Measurements from ENCODE around the gene DGUOK.

The DGUOK gene

DNA sequence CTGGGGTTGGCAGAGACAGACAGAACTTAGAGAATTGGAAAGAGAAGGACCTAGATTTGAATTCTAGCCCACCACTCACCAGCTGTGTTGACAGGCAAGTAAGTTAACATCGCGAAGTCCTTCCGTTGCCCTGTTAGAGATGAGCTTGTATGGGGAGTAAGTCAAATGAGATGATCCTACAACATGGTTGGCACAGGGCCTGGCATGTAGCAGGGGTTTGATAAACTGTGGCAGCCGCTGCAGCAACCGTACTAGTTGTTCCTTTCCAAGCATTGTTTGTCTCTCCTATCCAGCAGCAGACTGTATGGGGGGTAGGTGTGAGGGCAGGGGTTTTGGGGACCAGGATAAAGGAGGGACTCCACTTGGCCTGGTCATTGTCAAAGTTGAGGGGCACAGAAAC is 74.0 kb downstream of the DGUOK start:
- Histone ChIP-seq H3K4me1 (ENCODE audit: control insufficient read depth in 1 of 2, insufficient read depth in 2 of 2, low read length in 2 of 2) (peaks cover 13 to 18% of the 10 kb centered on the region in 2 experiments), H4K8ac (ENCODE audit: low read depth, low read length) (no peak overlapping the region), H2BK12ac (ENCODE audit: low read length) (no peak overlapping the region), H3K27ac (ENCODE audit: low read depth, low read length) (no peak overlapping the region), H2AFZ (ENCODE audit: insufficient read depth, low read length, poor library complexity) (no peak overlapping the region), H3K79me1 (ENCODE audit: low read length) (no peaks in the 10 kb centered on the region), H3K4ac (ENCODE audit: low read depth, low read length) (no peak overlapping the region), H3K79me2 (ENCODE audit: control insufficient read depth, insufficient read depth, low read length, poor library complexity) (peaks cover 6% of the 10 kb centered on the region), H4K91ac (ENCODE audit: low read depth, low read length) (no peak overlapping the region), H3K23ac (ENCODE audit: low read length) (no peak overlapping the region), H3K27me3 (ENCODE audit: insufficient read depth, low read length) (no peaks in the 10 kb centered on the region), H3K18ac (ENCODE audit: low read length) (no peak overlapping the region), H2BK5ac (ENCODE audit: low read depth, low read length, poor library complexity) (no peak overlapping the region), H2BK120ac (ENCODE audit: insufficient read depth, low read length, poor library complexity) (no peak overlapping the region), H2AK5ac (ENCODE audit: low read length) (no peak overlapping the region), H3K9ac (ENCODE audit: low read length) (no peak overlapping the region), H3K9me3 (ENCODE audit: insufficient read depth, low read depth, low read length) (no peaks in the 10 kb centered on the region), H3K4me3 (ENCODE audit: low read depth, low read length) (no peak overlapping the region), H4K12ac (ENCODE audit: low read depth, low read length) (no peak overlapping the region), H3K4me2 (ENCODE audit: low read length) (no peak overlapping the region), H3K36me3 (ENCODE audit: control insufficient read depth in 1 of 2, insufficient read depth in 2 of 2, low read length in 2 of 2) (peaks cover 4 to 6% of the 10 kb centered on the region in 2 experiments), H3K14ac (ENCODE audit: low read length) (no peak overlapping the region)
- DNase-seq, result no peak
- WGBS (ENCODE audit: extremely low coverage, insufficient coverage, insufficient read length), result no CpG with 5 or more reads among the region's 5 CpGs

DNA sequence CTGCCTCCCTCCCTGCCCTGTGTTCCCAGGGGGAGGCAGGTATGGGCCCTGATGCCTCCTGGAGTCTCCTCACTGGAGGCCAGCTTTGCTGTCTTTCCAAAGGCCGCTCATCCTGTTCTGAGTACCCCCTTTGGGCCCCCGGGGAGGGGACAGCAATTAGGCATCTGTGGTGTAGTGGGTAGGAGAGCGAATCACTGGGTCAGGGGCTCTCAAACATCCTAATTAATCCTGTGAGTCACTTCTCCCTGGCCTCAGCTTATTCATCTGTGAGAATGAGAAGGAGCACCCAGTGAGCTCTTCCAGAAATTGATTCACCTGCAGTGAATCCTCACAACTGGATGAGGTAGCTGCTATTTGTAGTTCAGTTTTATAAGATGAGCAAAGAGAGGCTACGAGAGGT is 74.4 kb downstream of the DGUOK start:
- Histone ChIP-seq H3K18ac (ENCODE audit: low read length) (no peak overlapping the region), H3K4ac (ENCODE audit: low read depth, low read length) (no peak overlapping the region), H3K27ac (ENCODE audit: low read depth, low read length) (no peak overlapping the region), H2AK5ac (ENCODE audit: low read length) (no peak overlapping the region), H4K8ac (ENCODE audit: low read depth, low read length) (no peak overlapping the region), H4K12ac (ENCODE audit: low read depth, low read length) (no peak overlapping the region), H3K4me1 (ENCODE audit: control insufficient read depth in 1 of 2, insufficient read depth in 2 of 2, low read length in 2 of 2) (peaks cover 13 to 18% of the 10 kb centered on the region in 2 experiments), H3K79me1 (ENCODE audit: low read length) (no peaks in the 10 kb centered on the region), H3K4me2 (ENCODE audit: low read length) (no peak overlapping the region), H3K9ac (ENCODE audit: low read length) (no peak overlapping the region), H3K27me3 (ENCODE audit: insufficient read depth, low read length) (no peaks in the 10 kb centered on the region), H2AFZ (ENCODE audit: insufficient read depth, low read length, poor library complexity) (no peak overlapping the region), H2BK120ac (ENCODE audit: insufficient read depth, low read length, poor library complexity) (no peak overlapping the region), H3K14ac (ENCODE audit: low read length) (no peak overlapping the region), H2BK5ac (ENCODE audit: low read depth, low read length, poor library complexity) (no peak overlapping the region), H3K9me3 (ENCODE audit: insufficient read depth, low read depth, low read length) (no peaks in the 10 kb centered on the region), H3K36me3 (ENCODE audit: control insufficient read depth in 1 of 2, insufficient read depth in 2 of 2, low read length in 2 of 2) (peaks cover 4 to 7% of the 10 kb centered on the region in 2 experiments), H3K4me3 (ENCODE audit: low read depth, low read length) (no peak overlapping the region), H4K91ac (ENCODE audit: low read depth, low read length) (no peak overlapping the region), H2BK12ac (ENCODE audit: low read length) (no peak overlapping the region), H3K79me2 (ENCODE audit: control insufficient read depth, insufficient read depth, low read length, poor library complexity) (peaks cover 6% of the 10 kb centered on the region), H3K23ac (ENCODE audit: low read length) (no peak overlapping the region)
- DNase-seq, result no peak
- no CpG with 5 or more reads among the region's 4 CpGs for WGBS (ENCODE audit: extremely low coverage, insufficient coverage, insufficient read length)

DNA sequence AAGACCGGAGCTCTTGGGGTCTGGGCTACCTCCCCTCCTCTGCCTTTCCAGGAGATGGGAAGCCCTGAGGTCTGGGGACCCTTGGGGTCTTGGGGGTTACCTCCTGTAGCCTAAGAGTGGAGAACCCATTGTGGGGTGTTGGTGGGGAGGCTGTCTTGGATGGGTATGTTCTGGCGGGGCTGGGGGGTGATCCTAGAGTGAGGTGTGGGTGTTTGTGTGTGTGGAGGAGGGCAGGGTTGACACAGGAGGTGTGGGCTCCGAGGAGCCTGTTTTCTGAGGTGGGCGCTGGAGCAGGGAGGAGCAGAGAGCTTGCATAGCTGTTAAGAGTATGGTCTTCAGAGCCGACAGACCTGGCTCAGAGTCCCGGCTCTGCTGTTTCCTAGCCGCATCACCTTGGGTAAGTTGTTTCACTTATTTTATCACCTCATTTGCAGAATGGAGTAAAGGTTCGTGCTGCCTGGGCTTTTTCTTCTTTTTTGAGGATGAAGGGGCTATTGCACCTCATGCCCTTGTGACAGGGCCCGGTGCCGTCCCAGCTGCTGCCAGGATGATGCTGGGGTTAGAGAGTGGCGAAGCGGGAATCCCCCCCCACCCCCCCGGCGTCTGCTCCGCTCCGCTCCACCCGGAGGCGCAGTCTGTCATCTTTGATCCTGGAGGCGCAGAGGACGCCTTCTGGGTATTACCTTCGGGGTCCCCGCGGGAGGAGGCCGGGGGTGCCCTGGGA is 75.3 kb downstream of the DGUOK start:
- Histone ChIP-seq H3K27ac (ENCODE audit: low read depth, low read length) (no peak overlapping the region), H3K79me2 (ENCODE audit: control insufficient read depth, insufficient read depth, low read length, poor library complexity) (peaks cover 6% of the 10 kb centered on the region), H3K4me1 (ENCODE audit: control insufficient read depth in 1 of 2, insufficient read depth in 2 of 2, low read length in 2 of 2) (peaks cover 13 to 18% of the 10 kb centered on the region in 2 experiments), H3K4me3 (ENCODE audit: low read depth, low read length) (no peak overlapping the region), H2BK120ac (ENCODE audit: insufficient read depth, low read length, poor library complexity) (no peak overlapping the region), H3K36me3 (ENCODE audit: control insufficient read depth in 1 of 2, insufficient read depth in 2 of 2, low read length in 2 of 2) (peaks cover 4 to 7% of the 10 kb centered on the region in 2 experiments), H2AK5ac (ENCODE audit: low read length) (no peak overlapping the region), H4K91ac (ENCODE audit: low read depth, low read length) (no peak overlapping the region), H3K4ac (ENCODE audit: low read depth, low read length) (no peak overlapping the region), H3K27me3 (ENCODE audit: insufficient read depth, low read length) (no peaks in the 10 kb centered on the region), H3K14ac (ENCODE audit: low read length) (no peak overlapping the region), H4K12ac (ENCODE audit: low read depth, low read length) (no peak overlapping the region), H2BK12ac (ENCODE audit: low read length) (no peak overlapping the region), H3K9me3 (ENCODE audit: insufficient read depth, low read depth, low read length) (no peaks in the 10 kb centered on the region), H4K8ac (ENCODE audit: low read depth, low read length) (no peak overlapping the region), H3K18ac (ENCODE audit: low read length) (no peak overlapping the region), H3K9ac (ENCODE audit: low read length) (no peak overlapping the region), H3K23ac (ENCODE audit: low read length) (no peak overlapping the region), H3K79me1 (ENCODE audit: low read length) (no peaks in the 10 kb centered on the region), H2BK5ac (ENCODE audit: low read depth, low read length, poor library complexity) (no peak overlapping the region), H2AFZ (ENCODE audit: insufficient read depth, low read length, poor library complexity) (no peak overlapping the region), H3K4me2 (ENCODE audit: low read length) (peak overlapping the region; percentile 85)
- no CpG with 5 or more reads among the region's 24 CpGs for WGBS (ENCODE audit: extremely low coverage, insufficient coverage, insufficient read length)
- DNase-seq, result no peak

DNA sequence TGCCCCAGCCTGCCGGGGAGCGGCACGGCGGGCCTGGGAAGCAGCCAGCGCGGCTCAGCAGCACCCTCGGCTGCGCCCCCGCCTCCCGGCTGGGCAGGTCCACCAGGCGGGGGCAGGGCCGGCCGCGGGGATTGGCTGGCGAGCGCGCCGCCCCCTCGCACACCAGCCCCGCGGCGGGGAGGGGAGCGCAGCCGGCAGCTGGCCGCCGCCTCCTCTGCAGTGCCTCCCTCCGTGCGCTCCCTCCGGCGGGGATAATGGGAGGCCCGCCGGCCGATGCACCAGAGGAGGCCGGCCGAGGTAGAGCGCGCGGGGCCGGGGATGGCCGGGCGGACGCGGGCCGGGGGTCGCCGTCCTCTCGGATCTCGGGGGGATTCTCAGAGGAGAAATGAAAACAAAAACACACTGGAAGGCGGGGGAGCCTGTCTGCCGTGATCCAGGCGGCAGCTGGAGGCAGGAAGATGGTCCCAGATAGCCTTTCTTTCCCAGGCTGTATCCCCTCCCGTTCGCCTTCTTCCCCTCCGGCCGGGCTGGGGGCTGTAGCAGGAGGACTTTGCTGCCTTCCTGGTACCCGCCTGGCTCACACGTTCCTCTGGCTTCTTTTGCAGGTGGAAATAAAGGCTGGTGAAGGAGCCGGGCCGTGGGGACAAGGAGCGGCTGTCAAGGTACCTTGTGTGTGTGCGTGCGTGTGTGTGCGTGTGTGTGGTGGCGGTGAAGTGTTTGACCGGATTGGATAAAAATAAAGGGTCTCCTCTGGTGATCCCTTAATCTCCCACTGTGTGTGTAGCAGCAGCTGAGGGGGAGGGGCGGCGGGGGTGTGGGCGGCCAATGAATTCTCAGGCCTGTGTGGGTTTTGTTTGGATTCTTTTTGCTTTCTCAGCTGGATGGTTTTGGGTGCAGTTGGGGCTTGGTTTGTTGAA is 76.1 kb downstream of the DGUOK start:
- Histone ChIP-seq H3K4me1 (ENCODE audit: control insufficient read depth in 1 of 2, insufficient read depth in 2 of 2, low read length in 2 of 2) (peaks cover 9 to 14% of the 10 kb centered on the region in 2 experiments), H3K18ac (ENCODE audit: low read length) (peak overlapping the region; percentile 19), H2BK5ac (ENCODE audit: low read depth, low read length, poor library complexity) (no peak overlapping the region), H3K4me3 (ENCODE audit: low read depth, low read length) (peak overlapping the region; percentile 55), H2AK5ac (ENCODE audit: low read length) (no peak overlapping the region), H3K9ac (ENCODE audit: low read length) (no peak overlapping the region), H3K79me2 (ENCODE audit: control insufficient read depth, insufficient read depth, low read length, poor library complexity) (peaks cover 4% of the 10 kb centered on the region), H2BK120ac (ENCODE audit: insufficient read depth, low read length, poor library complexity) (no peak overlapping the region), H3K27ac (ENCODE audit: low read depth, low read length) (no peak overlapping the region), H3K23ac (ENCODE audit: low read length) (no peak overlapping the region), H2AFZ (ENCODE audit: insufficient read depth, low read length, poor library complexity) (no peak overlapping the region), H4K12ac (ENCODE audit: low read depth, low read length) (no peak overlapping the region), H3K79me1 (ENCODE audit: low read length) (no peaks in the 10 kb centered on the region), H3K27me3 (ENCODE audit: insufficient read depth, low read length) (no peaks in the 10 kb centered on the region), H4K91ac (ENCODE audit: low read depth, low read length) (no peak overlapping the region), H4K8ac (ENCODE audit: low read depth, low read length) (no peak overlapping the region), H3K4ac (ENCODE audit: low read depth, low read length) (no peak overlapping the region), H3K14ac (ENCODE audit: low read length) (no peak overlapping the region), H3K9me3 (ENCODE audit: insufficient read depth, low read depth, low read length) (no peaks in the 10 kb centered on the region), H2BK12ac (ENCODE audit: low read length) (no peak overlapping the region), H3K4me2 (ENCODE audit: low read length) (peak overlapping the region; percentile 85), H3K36me3 (ENCODE audit: control insufficient read depth in 1 of 2, insufficient read depth in 2 of 2, low read length in 2 of 2) (peaks cover 4 to 5% of the 10 kb centered on the region in 2 experiments)
- no CpG with 5 or more reads among the region's 68 CpGs for WGBS (ENCODE audit: extremely low coverage, insufficient coverage, insufficient read length)
- peak; percentile 90 to 91 for DNase-seq
